ENCODE results near the gene NF2.

GRCh38 chr22:29723766-29724165 is 120.3 kb downstream of the NF2 start:
- no peak for TF ChIP-seq CTCF (IDR thresholded peaks at IDR 0.05)
- TF ChIP-seq POLR2A (IDR thresholded peaks at IDR 0.05), result no peak

All from Peyer's patch (tissue), 4 donors.